Measurements from ENCODE around the gene SUGP2.

Gene SUGP2

GRCh38 chr19:19074196-19074882 is 41.0 kb upstream of the SUGP2 start:
- TF ChIP-seq, protein P1, sequence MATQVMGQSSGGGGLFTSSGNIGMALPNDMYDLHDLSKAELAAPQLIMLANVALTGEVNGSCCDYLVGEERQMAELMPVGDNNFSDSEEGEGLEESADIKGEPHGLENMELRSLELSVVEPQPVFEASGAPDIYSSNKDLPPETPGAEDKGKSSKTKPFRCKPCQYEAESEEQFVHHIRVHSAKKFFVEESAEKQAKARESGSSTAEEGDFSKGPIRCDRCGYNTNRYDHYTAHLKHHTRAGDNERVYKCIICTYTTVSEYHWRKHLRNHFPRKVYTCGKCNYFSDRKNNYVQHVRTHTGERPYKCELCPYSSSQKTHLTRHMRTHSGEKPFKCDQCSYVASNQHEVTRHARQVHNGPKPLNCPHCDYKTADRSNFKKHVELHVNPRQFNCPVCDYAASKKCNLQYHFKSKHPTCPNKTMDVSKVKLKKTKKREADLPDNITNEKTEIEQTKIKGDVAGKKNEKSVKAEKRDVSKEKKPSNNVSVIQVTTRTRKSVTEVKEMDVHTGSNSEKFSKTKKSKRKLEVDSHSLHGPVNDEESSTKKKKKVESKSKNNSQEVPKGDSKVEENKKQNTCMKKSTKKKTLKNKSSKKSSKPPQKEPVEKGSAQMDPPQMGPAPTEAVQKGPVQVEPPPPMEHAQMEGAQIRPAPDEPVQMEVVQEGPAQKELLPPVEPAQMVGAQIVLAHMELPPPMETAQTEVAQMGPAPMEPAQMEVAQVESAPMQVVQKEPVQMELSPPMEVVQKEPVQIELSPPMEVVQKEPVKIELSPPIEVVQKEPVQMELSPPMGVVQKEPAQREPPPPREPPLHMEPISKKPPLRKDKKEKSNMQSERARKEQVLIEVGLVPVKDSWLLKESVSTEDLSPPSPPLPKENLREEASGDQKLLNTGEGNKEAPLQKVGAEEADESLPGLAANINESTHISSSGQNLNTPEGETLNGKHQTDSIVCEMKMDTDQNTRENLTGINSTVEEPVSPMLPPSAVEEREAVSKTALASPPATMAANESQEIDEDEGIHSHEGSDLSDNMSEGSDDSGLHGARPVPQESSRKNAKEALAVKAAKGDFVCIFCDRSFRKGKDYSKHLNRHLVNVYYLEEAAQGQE (IDR thresholded peaks at IDR 0.05; ENCODE audit: low read depth): no peak
- TF ChIP-seq, protein P2, sequence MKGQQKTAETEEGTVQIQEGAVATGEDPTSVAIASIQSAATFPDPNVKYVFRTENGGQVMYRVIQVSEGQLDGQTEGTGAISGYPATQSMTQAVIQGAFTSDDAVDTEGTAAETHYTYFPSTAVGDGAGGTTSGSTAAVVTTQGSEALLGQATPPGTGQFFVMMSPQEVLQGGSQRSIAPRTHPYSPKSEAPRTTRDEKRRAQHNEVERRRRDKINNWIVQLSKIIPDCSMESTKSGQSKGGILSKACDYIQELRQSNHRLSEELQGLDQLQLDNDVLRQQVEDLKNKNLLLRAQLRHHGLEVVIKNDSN (IDR thresholded peaks at IDR 0.05): no peak
- TF ChIP-seq TEAD4 (IDR thresholded peaks at IDR 0.05): no peak
- TF ChIP-seq TAF1 (IDR thresholded peaks at IDR 0.05; ENCODE audit: low read depth): no peak
- TF ChIP-seq MAX (IDR thresholded peaks at IDR 0.05): no peak
- TF ChIP-seq FOXM1 (IDR thresholded peaks at IDR 0.05; ENCODE audit: borderline replicate concordance, low read depth): no peak
- no peak for TF ChIP-seq CEBPB (IDR thresholded peaks at IDR 0.05)
- no peak for TF ChIP-seq YY1 (IDR thresholded peaks at IDR 0.05; ENCODE audit: low read depth)
- no peak for TF ChIP-seq EP300 (IDR thresholded peaks at IDR 0.05; ENCODE audit: borderline replicate concordance)
- TF ChIP-seq TCF12 (IDR thresholded peaks at IDR 0.05; ENCODE audit: low read depth): no peak
- TF ChIP-seq CREB1 (IDR thresholded peaks at IDR 0.05; ENCODE audit: low read depth): no peak
- no peak for TF ChIP-seq EGR1 (IDR thresholded peaks at IDR 0.05)
- TF ChIP-seq ZBTB7A (IDR thresholded peaks at IDR 0.05; ENCODE audit: low read depth): no peak

DNA sequence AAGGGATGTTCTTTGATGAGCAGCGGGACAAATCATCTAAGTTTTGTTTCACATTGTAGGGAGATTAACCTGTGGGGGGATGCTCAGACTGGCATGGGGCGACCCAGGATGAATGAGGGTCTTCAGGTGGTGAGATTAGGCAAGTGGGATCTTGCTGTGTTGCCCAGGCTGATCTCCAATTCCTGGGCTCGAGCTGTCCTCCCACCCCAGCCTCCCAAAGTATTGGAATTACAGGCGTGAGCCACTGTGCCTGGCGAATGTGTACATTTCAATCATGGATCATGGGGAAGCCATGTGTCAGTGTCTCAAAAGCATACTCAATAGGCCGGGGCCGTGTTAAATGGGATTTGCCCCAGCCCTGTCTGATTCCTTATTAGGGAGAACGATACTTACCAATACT is 38.6 kb upstream of the SUGP2 start:
- TF ChIP-seq EGR1 (IDR thresholded peaks at IDR 0.05) (no peak), ZBTB7A (IDR thresholded peaks at IDR 0.05; ENCODE audit: low read depth) (no peak), TEAD4 (IDR thresholded peaks at IDR 0.05) (no peak), YY1 (IDR thresholded peaks at IDR 0.05; ENCODE audit: low read depth) (no peak)

GRCh38 chr19:19068659-19069654 is 35.6 kb upstream of the SUGP2 start:
- no peak for TF ChIP-seq NFIC (IDR thresholded peaks at IDR 0.05)
- TF ChIP-seq CREB1 (IDR thresholded peaks at IDR 0.05; ENCODE audit: low read depth): no peak
- TF ChIP-seq RAD21 (IDR thresholded peaks at IDR 0.05; ENCODE audit: low read depth): no peak
- no peak for TF ChIP-seq EGR1 (IDR thresholded peaks at IDR 0.05)
- TF ChIP-seq, protein P1 (IDR thresholded peaks at IDR 0.05; ENCODE audit: low read depth): no peak
- no peak for TF ChIP-seq FOXM1 (IDR thresholded peaks at IDR 0.05; ENCODE audit: borderline replicate concordance, low read depth)
- TF ChIP-seq TEAD4 (IDR thresholded peaks at IDR 0.05): no peak
- TF ChIP-seq CEBPB (IDR thresholded peaks at IDR 0.05): no peak
- TF ChIP-seq, protein P2 (IDR thresholded peaks at IDR 0.05): no peak

GRCh38 chr19:19067276-19068072 is 34.2 kb upstream of the SUGP2 start:
- TF ChIP-seq TCF12 (IDR thresholded peaks at IDR 0.05; ENCODE audit: low read depth) (no peak), CEBPB (IDR thresholded peaks at IDR 0.05) (no peak)

- TF ChIP-seq NFIC (IDR thresholded peaks at IDR 0.05): no peak
- TF ChIP-seq, protein P1 (IDR thresholded peaks at IDR 0.05; ENCODE audit: low read depth): no peak
- TF ChIP-seq, protein P2 (IDR thresholded peaks at IDR 0.05): no peak
- TF ChIP-seq MAX (IDR thresholded peaks at IDR 0.05): no peak
- TF ChIP-seq TCF12 (IDR thresholded peaks at IDR 0.05; ENCODE audit: low read depth): no peak
- no peak for TF ChIP-seq TEAD4 (IDR thresholded peaks at IDR 0.05)
- no peak for TF ChIP-seq EP300 (IDR thresholded peaks at IDR 0.05; ENCODE audit: borderline replicate concordance)
- TF ChIP-seq EGR1 (IDR thresholded peaks at IDR 0.05): no peak
- no peak for TF ChIP-seq TAF1 (IDR thresholded peaks at IDR 0.05; ENCODE audit: low read depth)
- no peak for TF ChIP-seq CREB1 (IDR thresholded peaks at IDR 0.05; ENCODE audit: low read depth)
- no peak for TF ChIP-seq FOXM1 (IDR thresholded peaks at IDR 0.05; ENCODE audit: borderline replicate concordance, low read depth)
- no peak for TF ChIP-seq YY1 (IDR thresholded peaks at IDR 0.05; ENCODE audit: low read depth)
- no peak for TF ChIP-seq ZBTB7A (IDR thresholded peaks at IDR 0.05; ENCODE audit: low read depth)
Observed at GRCh38 chr19:19064811-19065745, 31.8 kb upstream of the SUGP2 start.

Measured in Ishikawa (cell line).